GM18498 (cell line): ENCODE data around the gene OLFM2.
A peak's percentile ranks its signal among the peaks of the same experiment; 100 is the strongest.
"Not testable (repeated sequence)": the region's sequence is repeated elsewhere in the genome, so short reads cannot be mapped to it uniquely, and the experiment has no call there.

Experiments used
- ATAC-seq: cut with Tn5 transposase; IDR thresholded peaks from one replicate; pipeline ENCODE4 v1.9.1; 2021; ENCODE audit warnings: mild to moderate bottlenecking, moderate library complexity; ENCODE audit not compliant: unreplicated experiment

The OLFM2 gene

GRCh38 chr19:9943744-9944143 lies 7.4 kb upstream of the OLFM2 start:
- ATAC-seq, result no peak

- ATAC-seq, result no peak
These were observed 5.4 kb upstream of the OLFM2 start for GRCh38 chr19:9941671-9942070.

- no peak for ATAC-seq
These were observed 4.9 kb upstream of the OLFM2 start for GRCh38 chr19:9941231-9941630.

GRCh38 chr19:9940778-9941177 lies 4.5 kb upstream of the OLFM2 start:
- no peak for ATAC-seq

GRCh38 chr19:9939301-9939913 lies 3.1 kb upstream of the OLFM2 start:
- ATAC-seq, result no peak

GRCh38 chr19:9937001-9937411 lies 691 bp upstream of the OLFM2 start:
- no peak for ATAC-seq

GRCh38 chr19:9935506-9936325 lies 599 bp downstream of the OLFM2 start:
- no peak for ATAC-seq

GRCh38 chr19:9934132-9934950 lies 2.0 kb downstream of the OLFM2 start:
- no peak for ATAC-seq

GRCh38 chr19:9932835-9933234 lies 3.5 kb downstream of the OLFM2 start:
- no peak for ATAC-seq

- ATAC-seq, result no peak
These were observed 4.7 kb downstream of the OLFM2 start for GRCh38 chr19:9931629-9932028.

- ATAC-seq, result no peak
These were observed 12.9 kb downstream of the OLFM2 start for GRCh38 chr19:9923440-9923839.

- ATAC-seq, result not testable (repeated sequence)
These were observed 13.4 kb downstream of the OLFM2 start for GRCh38 chr19:9922782-9923379.

GRCh38 chr19:9917321-9917720 lies 19.0 kb downstream of the OLFM2 start:
- ATAC-seq, result no peak

GRCh38 chr19:9916719-9917118 lies 19.6 kb downstream of the OLFM2 start:
- no peak for ATAC-seq

GRCh38 chr19:9914315-9915207 lies 21.8 kb downstream of the OLFM2 start:
- peak; percentile 59 for ATAC-seq

GRCh38 chr19:9914001-9914314 lies 22.4 kb downstream of the OLFM2 start:
- ATAC-seq, result no peak

GRCh38 chr19:9913237-9914000 lies 22.9 kb downstream of the OLFM2 start:
- ATAC-seq, result no peak

- ATAC-seq, result no peak
These were observed 23.6 kb downstream of the OLFM2 start for GRCh38 chr19:9912551-9913236.

GRCh38 chr19:9911524-9912185 lies 24.7 kb downstream of the OLFM2 start:
- no peak for ATAC-seq
